CD4-positive, alpha-beta T cell (primary cell): Measurements from ENCODE around the gene RFC4. TPM values are rescaled to one million over a fixed set of nuclear protein-coding genes. Genes with fewer than 3 reads are reported as not detected.

Experiments used
- ATAC-seq: fragments of 200-7000 bp; cut with Tn5 transposase; one replicate; pipeline ENCODE4 v1.10.0; 2022; ENCODE audit warnings: mild to moderate bottlenecking; ENCODE audit not compliant: poor library complexity
- CTCF ChIA-PET: fragments of 350-600 bp; sonication (Branson Sonifier 250); formaldehyde crosslinking; loops from one replicate; lab custom pipeline; 2021; ENCODE audit warnings: antibody characterized with exemption, inconsistent platforms; lab: Charles Lee
- POLR2A ChIA-PET: fragments of 350-600 bp; sonication (Branson Sonifier 250); formaldehyde crosslinking; loops from one replicate; lab custom pipeline; 2021; ENCODE audit warnings: antibody characterized with exemption, inconsistent platforms; lab: Charles Lee
- DNase-seq, 14 experiments: peaks; one replicate each; pipeline ENCODE4 v3.0.0-alpha.2; 2013 to 2020; ENCODE audit warnings: mixed read lengths in 2 of 14
- H3K27ac ChIP-seq, 2 donors: one replicate each; pipeline versions ENCODE4 v1.5.1 to v1.7.0; 2013; ENCODE audit warnings: low read length in 2 of 2, low read depth in 1 of 2, mild to moderate bottlenecking in 1 of 2
- H3K27me3 ChIP-seq, 2 experiments: 1 replicate in 1 of 2; 2 replicates in 1 of 2; pipeline versions ENCODE4 v1.6.1 to v1.7.0; 2013; ENCODE audit warnings: low read length in 2 of 2, control low read depth in 1 of 2, mild to moderate bottlenecking in 1 of 2, moderate library complexity in 1 of 2; ENCODE audit not compliant: insufficient read depth in 2 of 2, control insufficient read depth in 1 of 2
- H3K36me3 ChIP-seq: one replicate; pipeline ENCODE4 v1.6.1; 2013; ENCODE audit warnings: low read length, control low read depth; ENCODE audit not compliant: insufficient read depth
- H3K4me1 ChIP-seq: one replicate; pipeline ENCODE4 v1.6.1; 2013; ENCODE audit warnings: low read length, control low read depth; ENCODE audit not compliant: insufficient read depth
- H3K4me3 ChIP-seq: one replicate; pipeline ENCODE4 v1.5.1; 2013; ENCODE audit warnings: mild to moderate bottlenecking, low read length, moderate library complexity
- H3K9me3 ChIP-seq, 2 experiments: 1 replicate in 1 of 2; 2 replicates in 1 of 2; pipeline versions ENCODE4 v1.6.1 to v1.7.0; 2013; ENCODE audit warnings: low read length in 2 of 2, mild to moderate bottlenecking in 2 of 2, control low read depth in 1 of 2, moderate library complexity in 1 of 2; ENCODE audit not compliant: control insufficient read depth in 1 of 2, insufficient read depth in 1 of 2
- H3K27ac Mint-ChIP-seq: one replicate; pipeline ENCODE4 v1.8.0; 2020; ENCODE audit warnings: mixed read lengths
- H3K27me3 Mint-ChIP-seq: one replicate; pipeline ENCODE4 v1.8.0; 2021; ENCODE audit warnings: mixed read lengths
- H3K36me3 Mint-ChIP-seq: one replicate; pipeline ENCODE4 v1.8.0; 2021; ENCODE audit warnings: low read depth, mixed read lengths
- H3K4me1 Mint-ChIP-seq: one replicate; pipeline ENCODE4 v1.8.0; 2021; ENCODE audit warnings: low read depth, mixed read lengths
- H3K4me3 Mint-ChIP-seq: one replicate; pipeline ENCODE4 v1.8.0; 2020; ENCODE audit warnings: mild to moderate bottlenecking, mixed read lengths
- H3K9me3 Mint-ChIP-seq: one replicate; pipeline ENCODE4 v1.8.0; 2020; ENCODE audit warnings: mixed read lengths
- intact Hi-C, 2 experiments: fragments of 100-400 bp; cut with DNase I in 1 of 2; cut with micrococcal nuclease in 1 of 2; formaldehyde crosslinking; loops; one replicate each; pipeline versions ENCODE4 v1.15.1 to v1.9.0; 2023 to 2025; cut with DNase I, micrococcal nuclease
- total RNA-seq, 174 experiments: library from RNA in 2 of 174; stranded (reverse) in 2 of 174; gene quantifications; one replicate each; pipeline ENCODE4 v1.2.3 and lab custom pipeline; 2021 to 2026
- TF ChIP-seq, protein P1 (sequence below): fragments of 200-600 bp; IDR thresholded peaks from one replicate; pipeline ENCODE4 v1.8.0; 2022; ENCODE audit warnings: antibody characterized with exemption, mild to moderate bottlenecking

The RFC4 gene
- total RNA-seq, 2 experiments from 2014 or later: 8.6 to 12.6 TPM

DNA sequence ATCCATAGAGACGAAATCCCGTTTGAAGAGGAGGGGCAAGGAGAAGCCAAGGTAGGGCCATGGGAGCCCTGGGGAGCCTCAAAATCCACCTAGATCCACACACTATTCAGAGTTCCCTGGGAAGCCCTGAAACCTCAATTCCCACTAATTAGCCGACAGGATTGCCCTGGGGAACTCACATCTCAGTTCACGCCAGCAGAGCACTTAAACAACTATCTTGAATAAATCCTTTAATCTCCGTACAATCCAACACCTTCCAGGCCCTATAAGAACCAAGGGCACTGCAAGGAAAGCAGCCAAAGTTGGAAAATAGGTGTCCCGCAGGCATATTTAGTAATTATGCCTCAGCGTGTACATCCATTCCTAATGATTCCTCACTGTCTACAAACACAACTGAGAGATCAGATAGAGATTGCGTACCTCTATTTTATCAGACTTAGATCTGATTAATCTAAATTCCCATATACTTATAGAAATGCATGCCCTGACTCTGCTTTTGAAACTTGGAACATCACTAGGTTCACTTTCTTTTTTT is 48.5 kb downstream of the RFC4 start:
- DNase-seq: no peak
- no peaks in the 10 kb centered on the region for H3K27me3 Mint-ChIP-seq
- intact Hi-C loops: no loop called here
- no peaks in the 10 kb centered on the region for H3K9me3 Mint-ChIP-seq
- no peak overlapping the region for H3K27ac ChIP-seq
- no peak overlapping the region for H3K27ac Mint-ChIP-seq
- no peak overlapping the region for H3K4me3 Mint-ChIP-seq
- ChIA-PET POLR2A (no interaction called here), CTCF (interaction anchor here (0.7 kb wide), 1 partner anchor 7 kb away, joined by 3 read pairs; no protein-coding TSS in a partner anchor)
- H3K36me3 Mint-ChIP-seq: no peaks in the 10 kb centered on the region
- H3K9me3 ChIP-seq: no peaks in the 10 kb centered on the region
- H3K27me3 ChIP-seq: no peaks in the 10 kb centered on the region
- no peak overlapping the region for H3K4me3 ChIP-seq
- no peaks in the 10 kb centered on the region for H3K4me1 ChIP-seq
- TF ChIP-seq, protein P1, sequence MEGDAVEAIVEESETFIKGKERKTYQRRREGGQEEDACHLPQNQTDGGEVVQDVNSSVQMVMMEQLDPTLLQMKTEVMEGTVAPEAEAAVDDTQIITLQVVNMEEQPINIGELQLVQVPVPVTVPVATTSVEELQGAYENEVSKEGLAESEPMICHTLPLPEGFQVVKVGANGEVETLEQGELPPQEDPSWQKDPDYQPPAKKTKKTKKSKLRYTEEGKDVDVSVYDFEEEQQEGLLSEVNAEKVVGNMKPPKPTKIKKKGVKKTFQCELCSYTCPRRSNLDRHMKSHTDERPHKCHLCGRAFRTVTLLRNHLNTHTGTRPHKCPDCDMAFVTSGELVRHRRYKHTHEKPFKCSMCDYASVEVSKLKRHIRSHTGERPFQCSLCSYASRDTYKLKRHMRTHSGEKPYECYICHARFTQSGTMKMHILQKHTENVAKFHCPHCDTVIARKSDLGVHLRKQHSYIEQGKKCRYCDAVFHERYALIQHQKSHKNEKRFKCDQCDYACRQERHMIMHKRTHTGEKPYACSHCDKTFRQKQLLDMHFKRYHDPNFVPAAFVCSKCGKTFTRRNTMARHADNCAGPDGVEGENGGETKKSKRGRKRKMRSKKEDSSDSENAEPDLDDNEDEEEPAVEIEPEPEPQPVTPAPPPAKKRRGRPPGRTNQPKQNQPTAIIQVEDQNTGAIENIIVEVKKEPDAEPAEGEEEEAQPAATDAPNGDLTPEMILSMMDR: no peak
- no peaks in the 10 kb centered on the region for H3K36me3 ChIP-seq
- no peak for ATAC-seq
- no peaks in the 10 kb centered on the region for H3K4me1 Mint-ChIP-seq

GRCh38 chr3:186757214-186757613 is 49.1 kb downstream of the RFC4 start:
- no peak overlapping the region for H3K27ac ChIP-seq
- no peaks in the 10 kb centered on the region for H3K4me1 Mint-ChIP-seq
- no peaks in the 10 kb centered on the region for H3K9me3 ChIP-seq
- POLR2A ChIA-PET: no interaction called here
- H3K4me3 Mint-ChIP-seq: no peak overlapping the region
- ATAC-seq (no peak), DNase-seq (no peak)
- no peak overlapping the region for H3K27ac Mint-ChIP-seq
- CTCF ChIA-PET: interaction anchor here (0.7 kb wide), 1 partner anchor 8 kb away, joined by 3 read pairs; no protein-coding TSS in a partner anchor
- no peaks in the 10 kb centered on the region for H3K4me1 ChIP-seq
- no peaks in the 10 kb centered on the region for H3K27me3 Mint-ChIP-seq
- intact Hi-C loops: no loop called here
- TF ChIP-seq, protein P1: no peak
- H3K9me3 Mint-ChIP-seq: no peaks in the 10 kb centered on the region
- H3K27me3 ChIP-seq: no peaks in the 10 kb centered on the region
- no peaks in the 10 kb centered on the region for H3K36me3 Mint-ChIP-seq
- H3K36me3 ChIP-seq: no peaks in the 10 kb centered on the region
- no peak overlapping the region for H3K4me3 ChIP-seq

GRCh38 chr3:186754871-186755270 is 51.4 kb downstream of the RFC4 start:
- H3K27ac Mint-ChIP-seq: no peak overlapping the region
- ATAC-seq (no peak), DNase-seq (no peak)
- no peaks in the 10 kb centered on the region for H3K36me3 Mint-ChIP-seq
- no peak overlapping the region for H3K4me3 Mint-ChIP-seq
- H3K9me3 Mint-ChIP-seq: no peaks in the 10 kb centered on the region
- POLR2A ChIA-PET: no interaction called here
- H3K27me3 Mint-ChIP-seq: no peaks in the 10 kb centered on the region
- intact Hi-C loops: no loop called here
- no peaks in the 10 kb centered on the region for H3K4me1 Mint-ChIP-seq
- H3K4me3 ChIP-seq: no peak overlapping the region
- H3K27ac ChIP-seq: no peak overlapping the region
- H3K9me3 ChIP-seq: no peaks in the 10 kb centered on the region
- H3K36me3 ChIP-seq: no peaks in the 10 kb centered on the region
- TF ChIP-seq, protein P1: no peak
- no peaks in the 10 kb centered on the region for H3K27me3 ChIP-seq
- no peaks in the 10 kb centered on the region for H3K4me1 ChIP-seq
- CTCF ChIA-PET: no interaction called here
